ENCODE data around the gene FKBP6.

DNA sequence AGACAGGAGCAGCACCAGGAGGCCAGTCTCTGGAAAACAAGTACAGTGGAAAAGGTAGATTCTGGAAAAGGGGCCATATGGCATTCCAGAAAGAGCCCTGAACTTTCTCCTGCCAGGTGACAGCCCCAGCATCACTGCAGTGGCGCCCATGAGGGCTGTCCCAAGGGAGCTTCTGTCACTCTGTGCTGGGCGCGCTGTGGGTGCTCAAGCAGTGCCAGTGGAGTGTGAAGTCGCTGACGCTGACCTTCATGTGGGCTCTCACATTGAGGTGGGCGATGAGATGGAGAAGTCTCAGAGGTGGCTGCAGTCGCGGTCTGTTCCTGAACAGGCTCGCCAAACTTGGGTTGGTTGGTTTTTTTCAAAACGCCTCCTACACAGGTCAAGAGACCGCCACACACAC is 38.2 kb downstream of the FKBP6 start:
- TF ChIP-seq EZH2 (optimal IDR thresholded peaks at IDR 0.05; ENCODE audit: low read depth, low read length) (no peak), CTCF (IDR thresholded peaks at IDR 0.05; ENCODE audit: low read length) (no peak)
